Natural killer cell treated with Interleukin-12 subunit alpha and Interleukin-12 subunit beta and Interleukin-15 and Interleukin-18, amount 100 ng/mL, for 72 hours (primary cell): ENCODE results near the gene PRL. TPM values are rescaled to one million over a fixed set of nuclear protein-coding genes. Genes with fewer than 3 reads are reported as not detected.
A peak's percentile ranks its signal among the peaks of the same experiment; 100 is the strongest.

Source experiments
- ATAC-seq, 2 donors: fragments of 150-1000 bp; cut with Tn5 transposase in 1 of 2; sonication (Bioruptor Pico), chemical (Tn5 transposase) in 1 of 2; 2 replicates each; pipeline ENCODE4 v1.10.0; 2021
- DNase-seq: peaks from one replicate; pipeline ENCODE4 v3.0.0; 2022; ENCODE audit warnings: low spot score
- H3K27ac Mint-ChIP-seq, 2 donors: 1 replicate in 1 of 2; 2 replicates in 1 of 2; pipeline ENCODE4 v1.8.0; 2022; ENCODE audit warnings: mixed read lengths in 2 of 2, mild to moderate bottlenecking in 1 of 2, moderate library complexity in 1 of 2
- H3K27me3 Mint-ChIP-seq, 2 donors: 1 replicate in 1 of 2; 2 replicates in 1 of 2; pipeline ENCODE4 v1.8.0; 2022; ENCODE audit warnings: mixed read lengths in 2 of 2
- H3K36me3 Mint-ChIP-seq: one replicate; pipeline ENCODE4 v1.8.0; 2022; ENCODE audit warnings: mixed read lengths
- H3K4me1 Mint-ChIP-seq, 2 donors: 1 replicate in 1 of 2; 2 replicates in 1 of 2; pipeline ENCODE4 v1.8.0; 2022; ENCODE audit warnings: low read depth in 2 of 2, mixed read lengths in 2 of 2, mild to moderate bottlenecking in 1 of 2
- H3K4me3 Mint-ChIP-seq: one replicate; pipeline ENCODE4 v1.8.0; 2022; ENCODE audit warnings: mixed read lengths
- H3K9me3 Mint-ChIP-seq: 2 replicates; pipeline ENCODE4 v1.8.0; 2022; ENCODE audit warnings: mixed read lengths
- total RNA-seq, 2 donors: library from RNA; stranded (reverse); gene quantifications; one replicate each; pipeline ENCODE4 v1.2.3, GENCODE V29; 2022

The PRL gene
- total RNA-seq, 2 donors from 2014 or later, result not detected

DNA sequence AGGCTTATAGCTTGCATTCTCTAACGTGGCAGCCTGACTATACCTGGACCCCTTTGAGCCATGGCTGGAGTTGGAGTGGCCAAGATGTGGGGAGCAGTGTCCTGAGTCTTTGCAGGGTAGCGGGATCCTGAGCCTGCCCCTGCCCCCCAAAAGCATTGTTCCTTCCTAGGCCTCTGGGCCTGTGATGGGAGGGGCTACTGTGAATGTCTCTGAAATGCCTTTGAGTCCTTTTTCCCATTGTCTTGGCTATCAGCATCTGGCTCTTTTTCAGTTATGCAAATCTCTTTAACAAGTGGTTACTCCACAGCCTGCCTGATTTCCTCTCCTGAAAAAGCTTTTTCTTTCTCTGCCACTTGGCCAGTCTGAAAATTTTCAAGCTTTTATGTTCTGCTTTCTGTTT, 17.0 kb upstream of the PRL start:
- Mint-ChIP-seq H3K27ac (no peak overlapping the region), H3K9me3 (peaks cover 9% of the 10 kb centered on the region), H3K4me1 (no peaks in the 10 kb centered on the region), H3K4me3 (no peak overlapping the region), H3K36me3 (peaks cover 13% of the 10 kb centered on the region), H3K27me3 (no peaks in the 10 kb centered on the region)
- ATAC-seq, result peak in 1 of 2 donors; percentile 20
- no peak for DNase-seq

GRCh38 chr6:22308939-22309338, 12.1 kb upstream of the PRL start:
- Mint-ChIP-seq H3K4me1 (no peaks in the 10 kb centered on the region), H3K36me3 (peaks cover 10% of the 10 kb centered on the region), H3K27me3 (no peaks in the 10 kb centered on the region), H3K9me3 (peaks cover 7% of the 10 kb centered on the region), H3K27ac (no peak overlapping the region), H3K4me3 (no peak overlapping the region)
- no peak for DNase-seq
- ATAC-seq, result no peak

DNA sequence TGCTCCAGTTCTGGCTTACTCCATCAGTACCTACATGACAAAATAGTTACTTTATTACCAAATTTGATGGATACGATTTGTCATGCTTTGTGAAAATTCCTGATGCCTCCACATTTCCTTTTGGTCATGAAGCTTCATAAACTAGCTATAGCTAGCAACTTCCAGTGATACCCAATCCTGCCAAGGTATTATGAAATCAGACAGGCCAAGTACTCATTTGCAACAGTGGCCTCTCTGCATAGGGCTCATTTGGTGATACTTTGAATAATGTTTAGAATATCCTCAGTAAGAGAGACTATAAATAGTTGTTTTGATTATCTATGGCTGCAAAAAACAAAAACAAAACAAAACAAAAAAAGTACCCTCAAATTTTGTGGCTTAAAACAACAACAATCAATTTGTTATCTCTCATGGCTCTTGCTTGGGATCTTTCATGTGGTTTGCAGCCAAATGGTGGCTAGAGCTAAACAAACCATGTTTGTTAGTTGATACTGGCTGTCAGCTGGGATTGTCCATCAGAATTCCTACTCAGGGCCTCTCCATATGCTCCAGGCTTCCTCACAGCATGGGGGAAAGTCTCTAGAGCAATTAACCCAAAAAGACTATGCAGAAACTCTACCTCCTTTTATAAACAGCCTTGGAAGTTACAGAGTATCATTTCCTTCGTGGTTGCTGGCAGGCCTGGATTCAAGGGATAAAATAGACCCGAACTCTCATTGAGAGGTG, 10.1 kb upstream of the PRL start:
- Mint-ChIP-seq H3K4me1 (no peaks in the 10 kb centered on the region), H3K9me3 (peaks cover 6% of the 10 kb centered on the region), H3K36me3 (peaks cover 8% of the 10 kb centered on the region), H3K4me3 (no peak overlapping the region), H3K27me3 (no peaks in the 10 kb centered on the region), H3K27ac (no peak overlapping the region)
- DNase-seq, result no peak
- ATAC-seq, result no peak

DNA sequence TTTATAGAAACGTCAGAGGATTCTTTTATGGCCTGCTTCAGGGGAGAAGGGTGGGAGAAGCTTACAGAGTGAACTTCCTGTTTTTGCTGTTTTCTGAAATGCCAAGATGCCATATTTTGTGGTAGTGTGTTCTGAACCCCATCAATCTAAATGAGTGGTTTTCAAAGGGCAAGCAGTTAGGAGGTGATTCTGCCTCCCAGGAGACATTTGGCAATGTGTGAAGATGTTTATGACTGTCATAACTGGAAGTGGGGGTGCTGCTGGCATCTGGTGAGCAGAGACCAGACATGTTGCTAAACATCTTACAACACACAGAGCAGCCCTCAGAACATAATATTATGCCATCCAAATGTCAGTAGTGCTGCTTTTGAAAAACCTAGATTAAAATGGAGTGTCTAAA, 6.0 kb upstream of the PRL start:
- Mint-ChIP-seq H3K4me1 (no peaks in the 10 kb centered on the region), H3K27ac (no peak overlapping the region), H3K9me3 (no peaks in the 10 kb centered on the region), H3K4me3 (no peak overlapping the region), H3K36me3 (no peaks in the 10 kb centered on the region), H3K27me3 (no peaks in the 10 kb centered on the region)
- DNase-seq, result no peak
- ATAC-seq, result no peak

GRCh38 chr6:22300273-22300998, 3.6 kb upstream of the PRL start:
- Mint-ChIP-seq H3K36me3 (no peaks in the 10 kb centered on the region), H3K27me3 (no peaks in the 10 kb centered on the region), H3K27ac (no peak overlapping the region), H3K4me1 (no peaks in the 10 kb centered on the region), H3K9me3 (no peaks in the 10 kb centered on the region), H3K4me3 (no peak overlapping the region)
- DNase-seq, result no peak
- ATAC-seq, result no peak

DNA sequence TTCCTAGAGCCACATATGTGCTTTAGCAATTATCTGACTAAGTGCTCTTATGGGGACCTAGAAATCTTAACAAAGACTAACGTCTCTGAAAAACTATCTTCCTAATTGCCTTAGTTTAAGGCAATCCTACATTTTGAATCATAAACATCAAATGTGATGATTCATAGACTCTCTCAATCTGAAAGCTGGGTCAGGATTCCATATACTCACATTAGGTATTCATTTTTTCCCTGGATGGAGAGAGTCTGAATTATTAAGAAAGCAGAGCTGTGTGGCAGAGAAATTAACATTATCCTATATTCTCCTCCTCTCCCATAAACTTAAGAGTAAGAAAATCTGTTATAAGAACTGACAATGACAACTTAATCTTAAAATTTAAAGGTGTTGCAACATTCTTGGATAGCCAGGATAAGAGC, 1.6 kb upstream of the PRL start:
- no peaks in the 10 kb centered on the region for H3K27me3 Mint-ChIP-seq
- H3K36me3 Mint-ChIP-seq, result no peaks in the 10 kb centered on the region
- H3K9me3 Mint-ChIP-seq, result peaks cover 3% of the 10 kb centered on the region
- H3K27ac Mint-ChIP-seq, result no peak overlapping the region
- DNase-seq (no peak), ATAC-seq (no peak)
- no peak overlapping the region for H3K4me3 Mint-ChIP-seq
- H3K4me1 Mint-ChIP-seq, result no peaks in the 10 kb centered on the region

DNA sequence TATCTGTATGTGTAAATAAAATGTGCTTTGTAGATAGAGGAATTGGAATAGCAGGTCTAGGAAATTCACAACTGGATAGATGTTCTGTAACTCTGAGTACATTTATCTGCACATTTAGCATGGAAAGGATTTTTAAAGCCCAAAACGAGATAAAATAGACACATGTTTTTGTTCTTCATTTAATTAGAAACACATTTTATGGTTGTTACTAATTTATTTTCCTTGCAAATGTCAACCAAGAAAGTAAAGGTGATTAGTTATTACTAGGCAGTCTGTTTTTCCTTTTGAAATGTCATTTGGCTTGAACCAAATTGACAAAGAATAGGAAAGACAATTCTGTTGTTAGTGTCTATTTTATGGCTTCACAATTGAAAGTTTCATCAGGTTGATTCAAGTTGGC, 769 bp downstream of the PRL start:
- Mint-ChIP-seq H3K27me3 (no peaks in the 10 kb centered on the region), H3K9me3 (peaks cover 3% of the 10 kb centered on the region), H3K27ac (no peak overlapping the region), H3K36me3 (no peaks in the 10 kb centered on the region), H3K4me3 (no peak overlapping the region), H3K4me1 (no peaks in the 10 kb centered on the region)
- DNase-seq, result no peak
- no peak for ATAC-seq

- Mint-ChIP-seq H3K27ac (no peak overlapping the region), H3K36me3 (no peaks in the 10 kb centered on the region), H3K4me1 (no peaks in the 10 kb centered on the region), H3K27me3 (no peaks in the 10 kb centered on the region), H3K9me3 (peaks cover 3% of the 10 kb centered on the region), H3K4me3 (no peak overlapping the region)
- DNase-seq (no peak), ATAC-seq (no peak)
Measured at GRCh38 chr6:22295145-22295544, 1.7 kb downstream of the PRL start.

- Mint-ChIP-seq H3K9me3 (peaks cover 3% of the 10 kb centered on the region), H3K4me3 (no peak overlapping the region), H3K27me3 (no peaks in the 10 kb centered on the region), H3K27ac (no peak overlapping the region), H3K4me1 (no peaks in the 10 kb centered on the region), H3K36me3 (no peaks in the 10 kb centered on the region)
- DNase-seq (no peak), ATAC-seq (no peak)
Measured at GRCh38 chr6:22294301-22294700, 2.5 kb downstream of the PRL start.

GRCh38 chr6:22290045-22290444, 6.8 kb downstream of the PRL start:
- Mint-ChIP-seq H3K27ac (no peak overlapping the region), H3K36me3 (no peaks in the 10 kb centered on the region)
- ATAC-seq, result no peak

DNA sequence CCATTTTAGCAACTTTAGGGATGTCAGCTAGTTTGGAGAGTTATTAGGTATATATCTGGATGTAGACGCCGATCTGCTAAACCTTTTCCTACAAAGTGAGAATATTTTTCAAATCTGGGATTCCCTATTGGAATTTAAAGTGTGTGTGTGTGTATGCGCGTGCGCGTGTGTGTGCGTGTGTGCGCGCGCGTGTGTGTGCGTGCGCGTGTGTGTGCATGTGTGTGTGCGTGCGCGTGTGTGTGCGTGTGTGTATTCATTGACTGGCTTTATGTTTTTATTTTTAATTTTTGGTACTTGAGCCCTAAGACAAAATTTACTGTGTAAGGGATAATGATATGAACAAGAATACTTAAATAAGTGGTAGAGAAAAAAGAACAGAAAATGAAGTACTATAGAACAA, 8.1 kb downstream of the PRL start:
- Mint-ChIP-seq H3K36me3 (no peaks in the 10 kb centered on the region), H3K4me1 (no peaks in the 10 kb centered on the region), H3K9me3 (no peaks in the 10 kb centered on the region), H3K4me3 (no peak overlapping the region), H3K27me3 (no peaks in the 10 kb centered on the region), H3K27ac (no peak overlapping the region)
- ATAC-seq (no peak), DNase-seq (no peak)

More at GRCh38 chr6:22290045-22290444, 6.8 kb downstream of the PRL start:
- Mint-ChIP-seq H3K27me3 (no peaks in the 10 kb centered on the region), H3K9me3 (peaks cover 3% of the 10 kb centered on the region), H3K4me1 (no peaks in the 10 kb centered on the region), H3K4me3 (no peak overlapping the region)
- no peak for DNase-seq

DNA sequence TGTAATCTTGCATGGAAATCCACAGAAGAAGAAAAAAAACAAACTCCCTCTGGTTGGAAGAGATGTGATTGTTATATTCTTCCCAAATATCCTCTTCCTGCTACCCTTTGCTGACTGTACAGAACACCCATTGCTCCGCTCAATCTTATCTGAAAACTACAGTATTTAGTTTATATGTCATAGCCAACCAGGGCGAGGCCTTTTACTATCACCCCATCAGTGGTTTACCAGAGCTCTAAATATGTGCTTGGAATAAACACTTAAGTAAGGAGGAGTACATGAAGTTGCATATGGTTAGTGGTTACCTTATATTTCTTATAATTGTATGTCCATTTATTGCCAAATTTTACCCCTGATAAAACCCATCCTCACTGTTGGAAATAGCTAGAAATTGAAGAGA, 12.2 kb downstream of the PRL start:
- ATAC-seq, result no peak
- no peaks in the 10 kb centered on the region for H3K9me3 Mint-ChIP-seq
- no peaks in the 10 kb centered on the region for H3K27me3 Mint-ChIP-seq
- H3K4me3 Mint-ChIP-seq, result no peak overlapping the region
- no peaks in the 10 kb centered on the region for H3K4me1 Mint-ChIP-seq
- H3K27ac Mint-ChIP-seq, result no peak overlapping the region
- no peaks in the 10 kb centered on the region for H3K36me3 Mint-ChIP-seq
- DNase-seq, result no peak

DNA sequence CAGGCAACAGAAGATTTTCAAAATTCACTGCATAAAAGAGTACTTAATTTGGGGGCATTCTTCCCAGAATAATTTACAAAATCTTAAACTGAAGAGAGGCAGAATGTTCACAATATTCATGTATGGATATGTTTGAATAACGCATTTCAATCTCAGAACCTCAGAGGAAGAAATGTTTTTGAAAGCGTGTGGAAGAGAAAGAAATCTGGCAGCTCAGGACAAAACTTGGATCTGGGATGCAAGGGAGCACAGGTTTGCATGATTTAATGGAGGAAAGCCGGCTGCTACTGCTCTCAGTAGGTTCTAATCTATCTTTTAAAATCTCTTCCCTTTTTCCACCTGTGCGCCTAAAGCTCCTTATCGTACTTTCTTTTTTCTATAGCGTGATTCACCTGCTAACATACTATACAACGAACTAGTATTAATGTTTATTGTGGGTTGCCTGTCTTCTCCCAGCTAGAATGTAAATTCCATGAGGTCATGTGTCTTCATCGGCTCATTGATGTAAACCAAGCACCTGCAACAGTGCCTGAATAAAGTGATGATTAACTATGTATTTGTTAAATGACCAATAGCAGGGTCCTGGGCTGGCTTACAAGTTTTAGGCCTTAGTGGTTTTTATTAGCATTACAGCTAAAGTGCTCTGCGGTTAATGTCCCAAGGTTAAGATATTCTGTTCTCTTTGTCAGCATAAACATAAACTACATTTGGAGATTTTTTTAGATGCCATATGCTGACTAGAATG, 15.3 kb downstream of the PRL start:
- no peak for ATAC-seq
- Mint-ChIP-seq H3K4me1 (no peaks in the 10 kb centered on the region), H3K36me3 (peaks cover 6% of the 10 kb centered on the region), H3K4me3 (no peak overlapping the region), H3K9me3 (peaks cover 5% of the 10 kb centered on the region), H3K27me3 (no peaks in the 10 kb centered on the region), H3K27ac (no peak overlapping the region)
- DNase-seq, result no peak

DNA sequence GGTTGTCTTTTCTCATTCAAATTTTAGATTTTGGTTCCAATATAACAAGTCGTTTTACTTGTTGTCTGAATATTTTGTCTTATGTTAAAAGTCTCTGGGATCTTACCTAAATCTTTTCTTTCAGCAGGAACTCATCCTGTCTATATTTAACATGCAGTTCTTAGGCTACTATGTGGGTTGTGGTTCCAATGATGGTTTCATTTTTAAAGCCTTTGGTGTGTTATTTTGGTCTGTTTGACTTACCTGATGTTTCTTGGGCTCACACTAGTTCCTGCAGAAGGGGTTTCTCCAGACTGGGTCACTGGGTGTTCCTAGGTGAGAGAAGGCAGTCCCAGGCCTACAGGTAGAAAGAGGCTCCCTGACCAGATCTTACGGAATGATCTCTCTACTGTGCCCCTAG, 17.4 kb downstream of the PRL start:
- no peaks in the 10 kb centered on the region for H3K27me3 Mint-ChIP-seq
- no peaks in the 10 kb centered on the region for H3K4me1 Mint-ChIP-seq
- H3K36me3 Mint-ChIP-seq, result peaks cover 6% of the 10 kb centered on the region
- ATAC-seq (no peak), DNase-seq (no peak)
- H3K27ac Mint-ChIP-seq, result no peak overlapping the region
- H3K9me3 Mint-ChIP-seq, result peaks cover 7% of the 10 kb centered on the region
- H3K4me3 Mint-ChIP-seq, result no peak overlapping the region
